ENCODE measurements around the gene FAM174A. TPM values are rescaled to one million over a fixed set of nuclear protein-coding genes. Genes with fewer than 3 reads are reported as not detected.
"Not testable (repeated sequence)": the region's sequence is repeated elsewhere in the genome, so short reads cannot be mapped to it uniquely, and the experiment has no call there.

The FAM174A gene
- total RNA-seq, 2 donors from 2014 or later = 18.8 to 33.2 TPM

- ATAC-seq (ENCODE audit: insufficient number of reproducible peaks, low FRiP score, low read depth) (no peak), DNase-seq (ENCODE audit: low spot score) (no peak)
- Histone ChIP-seq H3K27ac (no peak overlapping the region), H3K27me3 (replicated peaks; ENCODE audit: insufficient read depth) (no peaks in the 10 kb centered on the region), H3K4me1 (ENCODE audit: control insufficient read depth in 1 of 2, low read depth in 2 of 2) (peaks cover 0 to 10% of the 10 kb centered on the region in 2 donors), H3K36me3 (no peaks in the 10 kb centered on the region), H3K4me3 (no peak overlapping the region), H3K9me3 (no peaks in the 10 kb centered on the region)
- no peak for TF ChIP-seq CTCF (IDR thresholded peaks at IDR 0.05)
These were observed 65.3 kb downstream of the FAM174A start for GRCh38 chr5:100600298-100600994.

DNA sequence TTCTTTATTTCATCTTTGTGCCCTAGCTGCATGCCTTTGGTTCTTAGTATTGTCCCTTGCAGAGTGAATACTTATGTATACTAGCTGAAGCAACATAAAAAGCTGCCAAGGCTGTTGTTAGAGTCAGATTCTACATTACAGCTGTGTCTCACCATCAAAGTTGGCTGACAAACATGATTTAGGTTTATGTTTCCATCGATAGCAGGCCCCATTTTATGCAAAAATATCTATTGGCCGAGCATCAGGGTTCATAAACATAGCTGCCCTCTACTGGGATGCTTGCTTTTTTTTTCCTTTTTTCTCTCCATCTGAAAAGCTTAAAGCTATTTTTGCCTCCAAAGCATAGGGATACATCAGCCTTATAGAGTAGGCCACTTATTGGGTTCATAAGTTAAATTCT is 68.0 kb downstream of the FAM174A start:
- ATAC-seq (ENCODE audit: insufficient number of reproducible peaks, low FRiP score, low read depth) = no peak
- DNase-seq (ENCODE audit: low spot score) = no peak
- no peak overlapping the region for H3K27ac ChIP-seq

GRCh38 chr5:100604021-100604420 is 68.8 kb downstream of the FAM174A start:
- H3K9me3 ChIP-seq; H3K4me3 ChIP-seq; DNase-seq (ENCODE audit: low spot score); H3K36me3 ChIP-seq; H3K4me1 ChIP-seq (ENCODE audit: control insufficient read depth in 1 of 2, low read depth in 2 of 2); H3K27ac ChIP-seq; ATAC-seq (ENCODE audit: insufficient number of reproducible peaks, low FRiP score, low read depth); H3K27me3 ChIP-seq (replicated peaks; ENCODE audit: insufficient read depth): not testable (repeated sequence)

More for the DNA sequence above, 68.0 kb downstream of the FAM174A start:
- Histone ChIP-seq H3K36me3 (no peaks in the 10 kb centered on the region), H3K9me3 (no peaks in the 10 kb centered on the region), H3K4me3 (no peak overlapping the region), H3K4me1 (ENCODE audit: control insufficient read depth in 1 of 2, low read depth in 2 of 2) (no peaks in the 10 kb centered on the region), H3K27me3 (replicated peaks; ENCODE audit: insufficient read depth) (no peaks in the 10 kb centered on the region)
- TF ChIP-seq CTCF (IDR thresholded peaks at IDR 0.05) = no peak

GRCh38 chr5:100609594-100609993 is 74.4 kb downstream of the FAM174A start:
- Histone ChIP-seq H3K4me1 (ENCODE audit: control insufficient read depth in 1 of 2, low read depth in 2 of 2) (no peaks in the 10 kb centered on the region), H3K27ac (no peak overlapping the region), H3K36me3 (no peaks in the 10 kb centered on the region), H3K27me3 (replicated peaks; ENCODE audit: insufficient read depth) (no peaks in the 10 kb centered on the region), H3K4me3 (no peak overlapping the region), H3K9me3 (no peaks in the 10 kb centered on the region)
- DNase-seq (ENCODE audit: low spot score) = no peak
- ATAC-seq (ENCODE audit: insufficient number of reproducible peaks, low FRiP score, low read depth) = no peak
- no peak for TF ChIP-seq CTCF (IDR thresholded peaks at IDR 0.05)

DNA sequence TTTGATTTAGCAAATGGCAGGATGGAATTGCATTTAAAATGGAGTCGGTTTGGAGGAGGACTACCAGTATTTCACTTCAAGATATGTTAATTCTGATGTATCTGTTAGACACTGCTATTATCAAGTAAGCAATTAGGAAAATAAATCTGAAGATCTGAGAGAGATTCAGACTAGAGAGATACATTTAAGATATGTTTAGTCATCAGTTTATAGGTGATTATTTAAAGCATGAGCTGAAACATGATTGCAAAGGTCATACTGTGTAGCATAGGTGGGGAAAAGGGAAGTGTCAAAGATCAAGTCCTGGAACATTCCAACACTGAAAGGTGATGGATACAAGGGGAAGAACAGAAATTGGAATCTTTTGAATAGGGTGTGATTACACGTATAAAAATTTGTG is 79.1 kb downstream of the FAM174A start:
- Histone ChIP-seq H3K4me1 (ENCODE audit: control insufficient read depth in 1 of 2, low read depth in 2 of 2) (no peaks in the 10 kb centered on the region), H3K9me3 (no peaks in the 10 kb centered on the region), H3K4me3 (no peak overlapping the region), H3K27me3 (replicated peaks; ENCODE audit: insufficient read depth) (no peaks in the 10 kb centered on the region), H3K27ac (no peak overlapping the region), H3K36me3 (no peaks in the 10 kb centered on the region)
- ATAC-seq (ENCODE audit: insufficient number of reproducible peaks, low FRiP score, low read depth) (no peak), DNase-seq (ENCODE audit: low spot score) (no peak)
- TF ChIP-seq CTCF (IDR thresholded peaks at IDR 0.05) = no peak

DNA sequence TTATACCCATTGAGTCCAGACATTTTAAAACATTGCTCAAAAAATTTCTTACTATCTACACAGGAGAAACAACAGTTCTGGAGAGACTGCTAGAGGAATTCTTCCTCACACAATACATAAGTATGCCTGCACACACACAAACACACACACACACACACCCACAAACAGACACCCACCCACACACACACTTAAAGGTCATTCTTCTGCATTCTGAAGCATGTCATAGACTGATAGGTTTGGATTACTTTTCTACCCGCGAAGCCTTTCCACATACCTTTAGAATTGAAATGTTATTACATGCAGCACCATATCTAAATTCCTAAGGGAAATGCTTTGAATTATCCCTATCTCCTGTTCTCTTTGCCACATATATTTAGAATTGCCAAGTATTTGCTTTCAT is 80.2 kb downstream of the FAM174A start:
- no peak for TF ChIP-seq CTCF (IDR thresholded peaks at IDR 0.05)
- H3K27me3 ChIP-seq (replicated peaks; ENCODE audit: insufficient read depth) = no peaks in the 10 kb centered on the region
- H3K4me1 ChIP-seq (ENCODE audit: control insufficient read depth in 1 of 2, low read depth in 2 of 2) = no peaks in the 10 kb centered on the region
- no peak overlapping the region for H3K27ac ChIP-seq
- H3K36me3 ChIP-seq = no peaks in the 10 kb centered on the region
- no peak for DNase-seq (ENCODE audit: low spot score)
- ATAC-seq (ENCODE audit: insufficient number of reproducible peaks, low FRiP score, low read depth) = no peak
- H3K9me3 ChIP-seq = no peaks in the 10 kb centered on the region
- H3K4me3 ChIP-seq = no peak overlapping the region

All from thoracic aorta (tissue), 2 donors.